Progenitor cell of endocrine pancreas (in vitro differentiated cells): ENCODE measurements around the gene CEP112. TPM values are rescaled to one million over a fixed set of nuclear protein-coding genes. Genes with fewer than 3 reads are reported as not detected.

Experiments
- DNase-seq: peaks from one replicate; pipeline ENCODE4 v3.0.0; 2021; ENCODE audit warnings: low spot score; ENCODE audit not compliant: unreplicated experiment
- H3K27ac Mint-ChIP-seq: 2 replicates; pipeline ENCODE4 v1.8.0; 2021; ENCODE audit warnings: mild to moderate bottlenecking, moderate library complexity, mixed read lengths
- H3K27me3 Mint-ChIP-seq: 2 replicates; pipeline ENCODE4 v1.8.0; 2021; ENCODE audit warnings: mixed read lengths
- H3K36me3 Mint-ChIP-seq: 2 replicates; pipeline ENCODE4 v1.8.0; 2022; ENCODE audit warnings: mixed read lengths; ENCODE audit not compliant: insufficient read depth
- H3K4me1 Mint-ChIP-seq: 2 replicates; pipeline ENCODE4 v1.8.0; 2021; ENCODE audit warnings: low read depth, mixed read lengths
- H3K4me3 Mint-ChIP-seq: 2 replicates; pipeline ENCODE4 v1.8.0; 2021; ENCODE audit warnings: low read depth, mild to moderate bottlenecking, moderate library complexity, mixed read lengths
- H3K9me3 Mint-ChIP-seq: 2 replicates; pipeline ENCODE4 v1.8.0; 2021; ENCODE audit warnings: low read depth, mixed read lengths
- total RNA-seq: library from RNA; stranded (reverse); gene quantifications from 2 replicates; pipeline ENCODE4 v1.2.1, GENCODE V29; 2021
- TF ChIP-seq, protein P1 (sequence below): fragments of 200-600 bp; sonication (generic); IDR thresholded peaks from one replicate; pipeline ENCODE4 v1.5.0; 2021; ENCODE audit warnings: antibody characterized with exemption, mild to moderate bottlenecking; ENCODE audit not compliant: unreplicated experiment

The CEP112 gene
- total RNA-seq, 1 donor from 2014 or later: 24.3 TPM

DNA sequence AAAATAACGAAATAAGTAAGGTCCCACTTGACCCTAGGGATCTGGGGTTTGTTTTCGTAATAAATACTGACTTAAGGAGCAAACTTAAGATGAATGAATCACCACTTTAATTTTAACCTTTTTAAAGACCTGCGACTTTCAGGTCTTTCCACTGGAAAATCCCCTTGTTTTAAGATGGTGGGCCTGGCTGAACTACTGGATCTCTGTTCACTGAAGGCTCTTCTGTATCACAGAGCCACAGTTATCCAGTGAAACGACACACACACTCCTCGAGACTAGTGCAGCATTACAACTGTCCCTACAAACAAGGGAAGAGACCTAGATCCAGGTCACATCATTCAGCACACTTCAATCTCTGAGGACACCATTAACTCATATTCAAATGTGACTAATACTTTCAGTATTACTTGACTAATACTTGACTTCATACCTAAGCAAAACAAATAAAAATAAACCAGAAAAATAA lies 299.0 kb downstream of the CEP112 start:
- H3K36me3 Mint-ChIP-seq: no peaks in the 10 kb centered on the region
- no peak overlapping the region for H3K4me3 Mint-ChIP-seq
- H3K9me3 Mint-ChIP-seq: no peaks in the 10 kb centered on the region
- no peaks in the 10 kb centered on the region for H3K4me1 Mint-ChIP-seq
- TF ChIP-seq, protein P1, sequence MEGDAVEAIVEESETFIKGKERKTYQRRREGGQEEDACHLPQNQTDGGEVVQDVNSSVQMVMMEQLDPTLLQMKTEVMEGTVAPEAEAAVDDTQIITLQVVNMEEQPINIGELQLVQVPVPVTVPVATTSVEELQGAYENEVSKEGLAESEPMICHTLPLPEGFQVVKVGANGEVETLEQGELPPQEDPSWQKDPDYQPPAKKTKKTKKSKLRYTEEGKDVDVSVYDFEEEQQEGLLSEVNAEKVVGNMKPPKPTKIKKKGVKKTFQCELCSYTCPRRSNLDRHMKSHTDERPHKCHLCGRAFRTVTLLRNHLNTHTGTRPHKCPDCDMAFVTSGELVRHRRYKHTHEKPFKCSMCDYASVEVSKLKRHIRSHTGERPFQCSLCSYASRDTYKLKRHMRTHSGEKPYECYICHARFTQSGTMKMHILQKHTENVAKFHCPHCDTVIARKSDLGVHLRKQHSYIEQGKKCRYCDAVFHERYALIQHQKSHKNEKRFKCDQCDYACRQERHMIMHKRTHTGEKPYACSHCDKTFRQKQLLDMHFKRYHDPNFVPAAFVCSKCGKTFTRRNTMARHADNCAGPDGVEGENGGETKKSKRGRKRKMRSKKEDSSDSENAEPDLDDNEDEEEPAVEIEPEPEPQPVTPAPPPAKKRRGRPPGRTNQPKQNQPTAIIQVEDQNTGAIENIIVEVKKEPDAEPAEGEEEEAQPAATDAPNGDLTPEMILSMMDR: no peak
- DNase-seq: no peak
- no peak overlapping the region for H3K27ac Mint-ChIP-seq
- H3K27me3 Mint-ChIP-seq: no peaks in the 10 kb centered on the region

DNA sequence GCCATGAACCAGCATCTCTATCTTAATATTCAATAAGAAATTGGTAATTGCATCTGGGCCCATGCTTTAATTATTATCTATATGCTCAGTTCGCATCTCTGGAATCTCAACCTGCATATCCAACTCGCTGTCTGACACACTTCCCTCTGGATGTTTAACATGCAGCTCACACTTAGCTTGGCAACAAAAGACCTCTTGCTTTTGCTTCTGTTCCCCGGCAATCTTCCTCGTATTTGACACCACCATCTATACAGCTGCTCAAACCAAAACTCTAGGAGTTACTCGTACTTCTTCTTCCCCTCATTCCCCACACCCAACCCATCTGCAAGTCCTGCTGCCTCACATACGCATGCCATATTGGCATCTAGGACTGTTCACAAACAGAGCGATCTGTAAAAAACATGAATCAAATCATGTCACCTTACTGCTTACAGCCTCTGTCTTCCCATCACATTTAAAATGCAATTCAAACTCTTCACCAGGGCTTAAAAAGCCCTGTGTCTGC lies 300.6 kb downstream of the CEP112 start:
- H3K27me3 Mint-ChIP-seq: no peaks in the 10 kb centered on the region
- no peaks in the 10 kb centered on the region for H3K36me3 Mint-ChIP-seq
- no peak overlapping the region for H3K27ac Mint-ChIP-seq
- TF ChIP-seq, protein P1: no peak
- H3K9me3 Mint-ChIP-seq: no peaks in the 10 kb centered on the region
- DNase-seq: no peak
- H3K4me3 Mint-ChIP-seq: no peak overlapping the region
- H3K4me1 Mint-ChIP-seq: no peaks in the 10 kb centered on the region

DNA sequence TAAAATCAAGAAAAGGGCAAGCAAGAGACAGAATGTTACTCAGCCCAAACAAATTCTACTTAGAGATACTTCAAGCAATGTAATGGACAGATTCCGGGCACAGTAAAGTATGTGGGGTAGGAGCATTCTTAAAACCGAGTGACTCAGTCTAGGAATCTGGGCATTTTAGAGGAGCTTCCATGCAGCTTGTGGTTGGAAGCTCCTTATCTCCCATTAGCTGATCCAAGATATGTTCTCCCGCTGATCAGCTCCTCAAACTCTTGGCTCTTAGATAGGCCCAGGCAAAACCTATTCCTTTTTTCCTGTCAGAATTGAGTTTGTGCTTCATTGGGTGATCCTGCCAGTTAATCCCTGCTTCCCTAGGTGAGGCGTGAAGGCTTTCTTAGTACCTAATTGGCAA lies 303.3 kb downstream of the CEP112 start:
- Mint-ChIP-seq H3K36me3 (no peaks in the 10 kb centered on the region), H3K27ac (no peak overlapping the region), H3K4me3 (no peak overlapping the region), H3K4me1 (no peaks in the 10 kb centered on the region), H3K9me3 (no peaks in the 10 kb centered on the region), H3K27me3 (no peaks in the 10 kb centered on the region)
- TF ChIP-seq, protein P1: no peak
- no peak for DNase-seq

DNA sequence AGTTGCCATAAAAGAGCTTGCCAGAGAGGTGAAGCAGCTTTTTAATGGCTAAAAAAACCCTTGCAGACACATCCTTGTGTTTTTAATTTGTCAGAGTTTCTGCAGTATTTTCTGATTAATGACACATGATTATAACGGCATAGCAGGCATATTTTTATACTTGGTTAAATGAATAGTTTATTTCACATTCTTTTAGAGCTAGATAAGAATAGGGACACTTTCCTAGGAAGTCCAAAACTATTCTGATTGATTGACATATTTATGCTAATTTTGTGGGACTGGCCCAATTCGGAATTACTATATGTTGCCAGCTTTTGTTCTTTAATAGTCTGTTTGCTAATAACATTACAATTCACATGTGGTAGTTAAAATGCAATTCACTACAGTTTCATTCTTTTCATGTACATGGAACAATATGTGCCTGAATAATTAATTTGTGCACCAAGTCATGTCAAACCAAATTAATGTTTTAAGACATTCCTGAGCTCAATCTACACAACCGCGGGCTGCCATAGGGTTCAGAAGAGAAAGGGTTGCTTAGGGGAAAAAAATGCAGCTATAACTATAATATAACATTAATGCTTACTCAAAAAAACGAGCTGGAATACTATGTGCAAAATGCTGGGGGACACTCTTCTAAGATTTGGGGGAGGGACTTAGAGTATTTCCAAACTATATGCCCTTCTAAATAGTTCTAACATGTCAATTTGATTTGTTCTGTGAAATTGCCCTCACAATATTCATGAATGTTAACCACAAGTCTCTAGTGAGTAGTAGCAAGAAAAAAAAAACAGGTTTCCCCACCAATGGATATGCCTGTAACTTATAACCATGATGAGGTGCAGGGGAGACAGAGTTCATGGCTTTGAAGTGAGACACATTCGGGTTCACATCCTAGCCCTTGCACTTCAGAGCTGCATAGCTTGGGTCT lies 305.4 kb downstream of the CEP112 start:
- Mint-ChIP-seq H3K4me1 (peaks cover 2% of the 10 kb centered on the region), H3K4me3 (no peak overlapping the region), H3K27ac (no peak overlapping the region), H3K9me3 (no peaks in the 10 kb centered on the region), H3K36me3 (no peaks in the 10 kb centered on the region), H3K27me3 (no peaks in the 10 kb centered on the region)
- no peak for DNase-seq
- TF ChIP-seq, protein P1: no peak

DNA sequence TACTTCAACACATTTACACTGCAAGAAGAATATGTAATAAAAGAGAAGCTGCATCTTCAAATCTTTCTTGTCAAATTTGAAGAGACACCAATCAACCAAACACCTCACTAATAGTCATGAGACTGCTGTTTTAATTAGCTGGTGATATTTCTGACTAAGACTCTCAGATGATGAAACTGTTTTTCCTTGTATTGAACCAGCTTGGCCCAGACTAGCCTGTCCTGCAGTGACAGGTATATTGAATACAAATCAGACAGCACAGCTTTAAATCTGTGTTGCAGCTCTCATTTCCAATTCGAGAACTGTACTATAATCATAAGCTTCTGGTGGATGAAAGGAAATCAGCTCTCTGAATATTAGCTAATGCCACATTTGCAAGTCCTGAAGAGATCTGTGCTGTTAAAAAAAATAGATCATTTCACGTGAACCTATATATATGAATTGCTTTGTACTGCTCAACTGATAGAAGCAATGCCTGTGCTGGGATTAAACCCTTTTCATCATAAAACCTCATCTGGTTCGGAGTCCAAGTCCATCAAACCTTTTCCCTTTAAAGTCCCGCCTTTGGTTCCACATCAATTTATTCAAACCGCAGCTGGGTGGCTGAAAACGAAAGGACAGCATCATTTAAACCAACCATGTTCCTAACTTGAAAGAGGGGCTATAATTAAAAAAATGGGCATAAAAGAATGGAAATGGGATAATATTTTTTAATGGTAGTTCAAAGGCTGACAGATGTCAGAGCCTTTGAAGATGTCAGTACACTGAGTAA lies 306.2 kb downstream of the CEP112 start:
- no peaks in the 10 kb centered on the region for H3K9me3 Mint-ChIP-seq
- H3K27ac Mint-ChIP-seq: no peak overlapping the region
- no peaks in the 10 kb centered on the region for H3K27me3 Mint-ChIP-seq
- H3K36me3 Mint-ChIP-seq: no peaks in the 10 kb centered on the region
- DNase-seq: no peak
- peaks cover 2% of the 10 kb centered on the region for H3K4me1 Mint-ChIP-seq
- H3K4me3 Mint-ChIP-seq: no peak overlapping the region
- TF ChIP-seq, protein P1: no peak
